ENCODE data around the gene MLLT3.

DNA sequence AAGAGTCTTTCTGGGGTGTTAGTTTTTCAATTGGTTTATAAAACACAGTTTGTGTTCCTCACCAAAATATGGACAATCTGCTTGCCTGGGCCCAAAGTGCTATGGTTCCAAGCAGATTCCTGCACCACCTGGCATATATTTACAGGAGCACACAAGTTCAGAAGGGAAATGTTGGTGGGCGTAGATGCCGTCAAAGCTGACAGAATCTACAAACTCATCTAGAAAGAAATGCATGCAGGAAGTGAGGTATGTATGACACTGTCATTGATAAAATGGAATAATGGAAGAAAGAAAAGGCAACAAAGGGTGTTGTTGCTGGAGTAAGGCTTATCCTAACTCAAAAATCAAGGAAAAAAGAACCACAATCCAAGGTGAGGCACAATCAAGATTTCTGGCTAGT lies 225.8 kb downstream of the MLLT3 start:
- TF ChIP-seq, protein P1, sequence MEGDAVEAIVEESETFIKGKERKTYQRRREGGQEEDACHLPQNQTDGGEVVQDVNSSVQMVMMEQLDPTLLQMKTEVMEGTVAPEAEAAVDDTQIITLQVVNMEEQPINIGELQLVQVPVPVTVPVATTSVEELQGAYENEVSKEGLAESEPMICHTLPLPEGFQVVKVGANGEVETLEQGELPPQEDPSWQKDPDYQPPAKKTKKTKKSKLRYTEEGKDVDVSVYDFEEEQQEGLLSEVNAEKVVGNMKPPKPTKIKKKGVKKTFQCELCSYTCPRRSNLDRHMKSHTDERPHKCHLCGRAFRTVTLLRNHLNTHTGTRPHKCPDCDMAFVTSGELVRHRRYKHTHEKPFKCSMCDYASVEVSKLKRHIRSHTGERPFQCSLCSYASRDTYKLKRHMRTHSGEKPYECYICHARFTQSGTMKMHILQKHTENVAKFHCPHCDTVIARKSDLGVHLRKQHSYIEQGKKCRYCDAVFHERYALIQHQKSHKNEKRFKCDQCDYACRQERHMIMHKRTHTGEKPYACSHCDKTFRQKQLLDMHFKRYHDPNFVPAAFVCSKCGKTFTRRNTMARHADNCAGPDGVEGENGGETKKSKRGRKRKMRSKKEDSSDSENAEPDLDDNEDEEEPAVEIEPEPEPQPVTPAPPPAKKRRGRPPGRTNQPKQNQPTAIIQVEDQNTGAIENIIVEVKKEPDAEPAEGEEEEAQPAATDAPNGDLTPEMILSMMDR (IDR thresholded peaks at IDR 0.05), result no peak
- no peak for TF ChIP-seq POLR2AphosphoS5 (IDR thresholded peaks at IDR 0.05)
- TF ChIP-seq EP300 (IDR thresholded peaks at IDR 0.05), result no peak
